ENCODE measurements around the gene NISCH.
"Not testable (repeated sequence)": the region's sequence is repeated elsewhere in the genome, so short reads cannot be mapped to it uniquely, and the experiment has no call there.

The NISCH gene

GRCh38 chr3:52525680-52526561 lies 70.5 kb downstream of the NISCH start:
- no peak for FAIRE-seq
- no peak for DNase-seq (ENCODE audit: low spot score)

- not testable (repeated sequence) for DNase-seq (ENCODE audit: low spot score); FAIRE-seq
These were observed 71.3 kb downstream of the NISCH start for GRCh38 chr3:52526671-52527038.

- no peak for DNase-seq (ENCODE audit: low spot score)
- FAIRE-seq = no peak
These were observed 71.8 kb downstream of the NISCH start for GRCh38 chr3:52527039-52527731.

GRCh38 chr3:52527732-52528585 lies 72.6 kb downstream of the NISCH start:
- no peak for DNase-seq (ENCODE audit: low spot score)
- FAIRE-seq = no peak

- DNase-seq (ENCODE audit: low spot score) = no peak
- FAIRE-seq = no peak
These were observed 73.4 kb downstream of the NISCH start for GRCh38 chr3:52528586-52529375.

GRCh38 chr3:52529376-52530333 lies 74.3 kb downstream of the NISCH start:
- no peak for DNase-seq (ENCODE audit: low spot score)
- no peak for FAIRE-seq

- FAIRE-seq (no peak), DNase-seq (ENCODE audit: low spot score) (no peak)
These were observed 75.8 kb downstream of the NISCH start for GRCh38 chr3:52530918-52531826.

- DNase-seq (ENCODE audit: low spot score) = no peak
- FAIRE-seq = no peak
These were observed 76.6 kb downstream of the NISCH start for GRCh38 chr3:52531860-52532516.

GRCh38 chr3:52532517-52532837 lies 77.1 kb downstream of the NISCH start:
- FAIRE-seq (no peak), DNase-seq (ENCODE audit: low spot score) (peak; percentile 60)

- DNase-seq (ENCODE audit: low spot score) = peak; percentile 38
- FAIRE-seq = no peak
These were observed 77.6 kb downstream of the NISCH start for GRCh38 chr3:52532838-52533622.

- peak; percentile 96 for DNase-seq (ENCODE audit: low spot score)
- FAIRE-seq = no peak
These were observed 78.3 kb downstream of the NISCH start, which contains the start of gene NT5DC2 for GRCh38 chr3:52533623-52534280. NT5DC2 (minus strand) TSS chr3:52533857; CDS start chr3:52533737, 120 bp downstream.

GRCh38 chr3:52534281-52535183 lies 79.1 kb downstream of the NISCH start:
- no peak for DNase-seq (ENCODE audit: low spot score)
- FAIRE-seq = no peak

GRCh38 chr3:52535411-52536111 lies 80.2 kb downstream of the NISCH start:
- no peak for DNase-seq (ENCODE audit: low spot score)
- no peak for FAIRE-seq

- DNase-seq (ENCODE audit: low spot score) (no peak), FAIRE-seq (no peak)
These were observed 80.6 kb downstream of the NISCH start for GRCh38 chr3:52536112-52536368.

- DNase-seq (ENCODE audit: low spot score) = peak; percentile 99
- peak; percentile 85 for FAIRE-seq
These were observed 81.2 kb downstream of the NISCH start, which contains the start of gene UQCC5 for GRCh38 chr3:52536369-52537164. UQCC5 (plus strand) TSS chr3:52536605; CDS start chr3:52536756, 151 bp downstream.
